Measurements from ENCODE around the gene TMEM120B.

TMEM120B gene

DNA sequence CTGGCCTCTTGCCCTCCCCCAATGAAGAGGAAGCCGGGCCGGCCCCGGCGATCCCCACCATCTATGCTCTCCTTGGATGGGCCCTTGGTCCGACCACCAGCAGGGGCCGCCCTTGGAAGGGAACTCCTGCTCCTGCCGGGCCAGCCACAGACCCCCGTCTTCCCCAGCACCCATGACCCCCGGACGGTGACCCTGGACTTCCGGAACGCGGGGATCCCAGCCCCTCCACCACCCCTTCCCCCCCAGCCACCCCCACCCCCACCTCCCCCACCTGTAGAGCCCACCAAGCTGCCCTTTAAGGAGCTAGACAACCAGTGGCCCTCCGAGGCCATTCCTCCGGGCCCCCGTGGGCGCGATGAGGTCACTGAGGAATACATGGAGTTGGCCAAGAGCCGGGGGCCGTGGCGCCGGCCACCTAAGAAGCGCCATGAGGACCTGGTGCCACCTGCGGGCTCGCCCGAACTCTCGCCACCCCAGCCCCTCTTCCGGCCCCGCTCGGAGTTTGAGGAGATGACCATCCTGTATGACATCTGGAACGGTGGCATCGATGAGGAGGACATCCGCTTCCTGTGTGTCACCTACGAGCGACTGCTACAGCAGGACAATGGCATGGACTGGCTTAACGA is 110.7 kb downstream of the TMEM120B start:
- no peak for DNase-seq

DNA sequence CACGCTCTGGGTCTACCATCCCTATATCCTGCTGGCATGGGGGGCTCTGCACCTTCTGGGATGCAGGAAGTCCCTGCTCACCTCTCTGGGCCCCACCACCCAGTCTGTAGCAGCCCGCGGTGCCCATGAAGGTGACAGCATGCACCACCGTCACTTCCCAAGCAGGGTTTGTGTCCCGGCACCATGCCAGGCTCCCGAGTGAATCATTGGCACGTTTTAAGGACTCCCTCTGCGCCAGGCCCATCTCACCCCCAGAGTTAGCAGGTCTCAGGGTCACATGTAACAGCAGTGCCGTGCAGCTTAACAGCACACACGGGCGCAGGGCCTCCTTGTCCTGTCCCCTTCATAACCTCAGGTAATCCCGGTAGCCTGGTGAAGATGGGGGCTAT is 111.2 kb downstream of the TMEM120B start:
- DNase-seq = no peak

DNA sequence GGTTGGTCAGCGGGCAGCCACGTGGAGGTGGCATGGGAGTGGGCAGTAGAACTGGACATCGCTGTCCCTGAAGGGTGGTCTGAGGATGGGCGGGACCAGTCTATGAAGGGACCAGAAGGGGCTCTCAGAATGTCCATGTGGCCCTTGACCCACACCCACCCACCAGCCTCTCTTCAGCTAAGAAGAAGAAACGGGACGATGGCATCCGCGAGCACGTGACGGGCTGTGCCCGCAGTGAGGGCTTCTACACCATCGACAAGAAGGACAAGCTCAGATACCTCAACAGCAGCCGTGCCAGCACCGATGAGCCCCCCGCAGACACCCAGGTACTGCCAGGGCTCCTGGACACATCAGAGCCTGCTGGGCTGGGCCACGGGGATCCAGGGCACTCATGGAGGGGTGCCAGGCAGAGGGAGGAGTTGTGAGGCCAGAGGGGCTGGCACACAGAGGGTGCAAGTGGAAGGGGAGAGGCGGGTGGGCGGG is 112.5 kb downstream of the TMEM120B start:
- no peak for DNase-seq

DNA sequence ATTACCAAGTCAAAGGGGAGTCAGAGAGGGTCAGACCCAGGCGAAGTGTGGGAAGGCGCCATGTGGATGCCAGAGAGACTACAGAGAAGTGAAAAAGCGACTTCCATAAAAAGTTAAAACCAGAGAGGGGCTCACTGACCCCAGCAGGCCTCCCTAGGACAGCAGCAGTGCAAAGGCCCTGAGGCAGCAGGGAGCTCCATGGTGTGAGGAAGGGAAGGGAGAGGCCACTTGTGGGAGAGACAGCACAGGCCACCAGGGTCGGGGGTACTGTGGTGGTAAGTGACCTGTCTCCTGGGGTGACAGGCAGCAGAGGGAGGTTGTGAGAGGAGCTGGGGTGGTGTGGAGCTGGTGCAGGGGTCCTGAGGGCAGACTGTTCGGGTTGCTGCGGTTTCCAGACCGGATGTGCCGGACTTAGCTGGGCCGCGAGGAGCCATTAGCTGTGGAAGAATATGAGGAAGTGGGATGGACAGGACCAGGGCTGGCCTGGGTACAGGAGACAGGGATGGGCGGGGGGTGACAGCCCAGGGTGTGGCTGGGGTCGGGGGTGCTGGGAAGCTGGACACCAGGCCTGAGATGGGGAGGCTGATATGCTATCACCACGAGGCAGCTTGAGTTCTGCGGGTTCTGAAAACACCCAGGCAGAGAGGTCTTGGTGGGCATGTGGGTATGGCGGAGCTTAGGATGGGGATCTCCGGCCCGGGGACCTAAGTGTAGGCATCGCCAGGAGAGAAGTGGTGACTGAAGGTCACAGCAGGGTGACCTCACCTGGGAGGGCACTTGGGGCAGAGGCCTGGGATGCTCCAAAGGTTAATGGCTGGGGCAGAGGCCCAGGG is 114.0 kb downstream of the TMEM120B start:
- no peak for DNase-seq

DNA sequence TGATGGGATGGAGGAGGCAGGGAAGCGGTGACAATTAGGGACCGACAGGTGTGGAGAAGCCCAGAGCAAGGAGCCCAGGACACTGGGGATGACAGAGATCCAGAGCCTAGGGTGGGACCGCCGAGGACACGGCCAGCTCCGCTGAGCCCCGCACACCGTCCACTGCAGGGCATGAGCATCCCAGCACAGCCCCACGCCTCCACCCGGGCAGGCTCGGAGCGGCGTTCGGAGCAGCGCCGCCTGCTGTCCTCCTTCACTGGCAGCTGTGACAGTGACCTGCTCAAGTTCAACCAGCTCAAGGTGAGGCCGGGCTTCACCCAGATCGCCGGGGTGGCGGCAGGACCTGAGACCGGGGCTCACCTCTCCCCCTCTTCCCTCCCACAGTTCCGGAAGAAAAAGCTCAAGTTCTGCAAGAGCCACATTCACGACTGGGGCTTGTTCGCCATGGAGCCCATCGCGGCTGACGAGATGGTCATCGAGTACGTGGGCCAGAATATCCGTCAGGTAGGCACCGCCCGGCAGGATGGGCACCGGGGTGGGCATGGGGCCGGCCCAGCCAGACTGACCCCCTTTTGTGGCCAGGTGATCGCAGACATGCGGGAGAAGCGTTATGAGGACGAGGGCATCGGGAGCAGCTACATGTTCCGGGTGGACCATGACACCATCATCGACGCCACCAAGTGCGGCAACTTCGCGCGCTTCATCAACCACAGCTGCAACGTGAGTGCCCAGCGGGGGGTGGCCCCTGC is 115.0 kb downstream of the TMEM120B start:
- no peak for DNase-seq

DNA sequence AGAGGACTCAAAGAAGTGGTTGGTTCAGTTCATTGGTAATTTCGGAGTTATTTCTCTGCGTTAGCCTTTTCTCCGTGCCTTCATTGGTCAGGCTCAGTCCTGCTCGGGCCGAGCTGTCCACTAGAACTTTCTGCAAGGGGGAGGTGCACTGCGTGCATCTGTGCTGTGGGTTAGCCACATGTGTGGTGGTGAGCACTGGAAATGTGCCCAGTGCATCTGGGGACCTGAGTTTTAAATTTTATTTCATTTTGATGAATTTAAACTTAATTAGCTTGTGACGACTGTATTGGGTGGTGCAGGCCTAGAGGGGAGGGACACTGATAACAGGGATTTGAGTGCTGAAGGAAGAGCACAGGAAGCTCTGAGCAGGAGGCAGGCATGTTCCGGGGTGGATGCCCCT is 115.8 kb downstream of the TMEM120B start:
- no peak for DNase-seq

DNA sequence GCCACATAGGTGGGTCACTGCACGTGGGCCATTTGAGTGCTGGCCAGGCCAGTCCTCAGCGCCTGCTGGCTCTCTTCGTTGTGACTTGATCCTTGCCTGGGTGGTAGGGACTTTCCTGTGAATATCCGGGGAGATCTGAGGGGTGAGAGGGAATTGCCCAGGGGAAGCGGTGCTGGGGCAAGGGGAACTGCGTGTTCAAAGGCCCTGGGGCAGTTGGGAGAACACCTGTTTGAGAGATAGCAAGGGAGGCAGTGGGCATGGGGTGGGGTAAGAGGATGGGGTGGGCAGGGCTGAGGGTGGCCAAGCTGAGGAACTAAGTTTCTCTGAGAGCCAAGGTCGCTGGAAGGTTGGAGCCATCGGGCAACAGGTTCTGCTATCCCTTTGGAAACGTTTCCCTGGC is 116.3 kb downstream of the TMEM120B start:
- DNase-seq = no peak

DNA sequence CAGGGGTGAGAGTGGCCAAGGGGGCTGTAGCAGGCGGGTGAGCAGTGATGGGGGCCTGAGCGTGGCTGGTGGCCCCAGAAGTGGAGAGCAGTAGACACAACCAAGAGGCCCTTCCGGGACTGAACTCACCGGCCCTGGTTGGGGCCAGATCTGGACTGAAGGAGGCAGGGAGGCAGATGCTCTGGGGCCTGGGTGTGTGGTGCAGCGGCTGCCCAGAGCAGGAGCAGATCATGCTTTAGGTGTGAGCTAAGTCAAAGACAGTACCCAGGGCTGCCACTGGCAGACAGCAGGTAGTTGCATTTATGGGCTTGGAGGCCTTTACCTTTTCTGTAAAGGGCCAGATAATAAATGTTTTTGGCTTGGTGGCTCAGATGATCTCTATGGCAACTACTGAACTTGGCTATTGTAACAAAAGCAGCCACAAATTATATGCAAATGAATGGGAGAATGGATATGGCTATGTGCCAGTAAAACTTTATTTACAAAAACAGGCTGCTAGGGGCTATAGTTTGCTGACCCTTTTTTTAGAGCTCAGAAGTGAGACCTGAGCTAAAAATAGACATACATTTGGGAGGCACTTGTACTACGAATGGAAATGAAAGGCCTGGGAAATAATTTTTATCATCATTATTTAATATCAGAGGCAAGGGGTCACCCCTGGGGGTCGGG is 116.8 kb downstream of the TMEM120B start:
- DNase-seq = no peak

DNA sequence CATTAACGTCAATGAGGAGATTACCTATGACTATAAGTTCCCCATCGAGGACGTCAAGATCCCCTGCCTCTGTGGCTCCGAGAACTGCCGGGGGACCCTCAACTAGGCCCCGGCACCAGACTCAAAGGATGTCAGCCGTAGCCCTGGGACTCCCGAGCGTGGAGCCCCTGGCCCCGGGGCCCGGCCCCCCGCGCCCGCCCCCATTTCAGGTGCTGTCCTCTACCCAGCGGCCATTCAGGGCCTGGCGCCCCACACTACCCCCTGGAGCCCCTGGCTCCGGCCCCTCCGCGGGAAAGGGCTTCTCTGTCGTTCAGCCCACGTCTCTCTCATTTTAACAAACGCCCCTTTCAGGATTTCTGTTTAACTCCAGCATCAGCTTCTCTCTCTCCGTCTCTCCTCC is 117.6 kb downstream of the TMEM120B start:
- DNase-seq = no peak

DNA sequence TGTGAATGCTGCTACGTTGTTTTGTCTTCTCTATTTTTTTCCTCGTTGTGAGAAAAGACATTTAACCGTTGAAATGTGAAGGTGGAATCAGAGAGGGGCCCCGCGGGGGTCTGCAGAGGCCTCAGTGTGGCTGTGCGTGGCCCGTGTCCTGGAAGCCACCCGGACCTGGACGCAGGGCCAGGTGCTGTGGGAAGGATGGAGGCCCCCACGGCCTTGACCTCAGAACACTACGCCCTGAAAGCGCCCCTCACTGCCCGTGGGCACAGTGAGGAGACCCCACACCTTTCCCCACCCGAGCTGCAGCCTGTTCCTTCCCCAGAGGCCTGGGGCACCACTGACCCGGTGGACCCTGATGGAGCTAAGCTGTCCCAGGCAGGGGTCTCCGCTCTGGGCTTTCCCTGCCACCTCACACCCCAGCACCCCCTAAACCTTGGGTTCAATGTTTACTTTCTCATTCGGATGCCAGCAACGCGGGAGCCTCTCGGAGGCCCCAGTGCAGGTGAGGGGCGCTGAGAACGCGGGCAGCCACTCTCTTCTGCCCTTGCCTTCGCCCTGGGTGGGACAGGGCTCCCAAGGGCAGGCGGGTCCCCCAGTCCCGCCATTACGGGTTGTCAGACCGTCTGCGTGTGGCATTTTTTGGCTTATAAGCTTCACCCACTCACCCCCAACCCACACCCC is 118.2 kb downstream of the TMEM120B start:
- DNase-seq = no peak
